Testis (tissue), 2 donors: ENCODE data around the gene FBXL17.

Experiments used
- CTCF ChIP-seq, 3 experiments: fragments of 450-650 bp in 2 of 3; fragments of 200-600 bp in 1 of 3; sonication (generic) in 1 of 3; IDR thresholded peaks; one replicate each; pipeline ENCODE4 v1.5.1; 2016 to 2019; ENCODE audit warnings: antibody characterized with exemption in 3 of 3, mild to moderate bottlenecking in 2 of 3, moderate library complexity in 1 of 3
- POLR2A ChIP-seq: fragments of 450-650 bp; IDR thresholded peaks from one replicate; pipeline ENCODE4 v1.6.1; 2017; ENCODE audit warnings: antibody characterized with exemption, mild to moderate bottlenecking, moderate library complexity

DNA sequence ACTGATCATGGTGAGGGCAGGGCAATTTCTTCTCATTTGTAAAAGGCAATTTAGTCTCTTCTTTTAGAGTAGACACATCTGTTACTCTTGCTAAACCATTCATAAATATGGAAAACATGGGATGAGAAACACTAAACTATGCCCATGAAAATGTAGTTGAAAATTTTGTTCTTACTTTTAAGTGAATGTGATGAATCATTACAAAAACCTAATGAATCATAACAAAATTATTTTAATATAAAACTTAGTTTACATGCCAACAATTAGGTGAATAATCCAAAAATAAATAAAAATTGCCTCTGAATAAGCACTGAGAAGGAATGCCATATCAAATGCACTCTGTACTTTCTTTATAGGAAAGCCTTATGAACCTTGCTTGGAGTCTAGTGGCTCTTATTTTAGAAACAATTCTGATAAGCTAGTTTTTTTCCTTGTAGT, 413.5 kb downstream of the FBXL17 start:
- TF ChIP-seq CTCF (IDR thresholded peaks at IDR 0.05) (no peak), POLR2A (no peak)
